Right lobe of liver (tissue), 6 donors: ENCODE measurements around the gene CANT1. TPM values are rescaled to one million over a fixed set of nuclear protein-coding genes. Genes with fewer than 3 reads are reported as not detected.

Experiments used
- ATAC-seq, 4 donors: fragments of 200-7000 bp; cut with Tn5 transposase; one replicate each; pipeline ENCODE4 v1.9.1; 2020; ENCODE audit warnings: mild to moderate bottlenecking in 4 of 4, moderate library complexity in 4 of 4
- DNase-seq, 3 donors: peaks; one replicate each; pipeline ENCODE4 v3.0.0-alpha.2; 2020
- H3K27ac ChIP-seq, 3 donors: fragments of 200-600 bp; one replicate each; pipeline ENCODE4 v1.8.0; 2022
- H3K27me3 ChIP-seq, 2 donors: fragments of 200-600 bp; one replicate each; pipeline ENCODE4 v1.8.0; 2022
- H3K36me3 ChIP-seq, 4 donors: fragments of 200-600 bp; sonication (generic) in 1 of 4; one replicate each; pipeline versions ENCODE4 v1.5.1 to v1.8.0; 2017 to 2022; ENCODE audit warnings: control low read depth in 1 of 4
- H3K4me1 ChIP-seq, 4 donors: fragments of 200-600 bp; sonication (generic) in 1 of 4; one replicate each; pipeline versions ENCODE4 v1.5.1 to v1.8.0; 2017 to 2022; ENCODE audit warnings: control low read depth in 1 of 4
- H3K4me3 ChIP-seq, 3 donors: fragments of 200-600 bp; one replicate each; pipeline ENCODE4 v1.8.0; 2022
- H3K9me3 ChIP-seq, 4 donors: fragments of 200-600 bp; sonication (generic) in 1 of 4; one replicate each; pipeline versions ENCODE4 v1.5.1 to v1.8.0; 2017 to 2022; ENCODE audit warnings: control low read depth in 1 of 4
- CTCF ChIP-seq, 4 donors: fragments of 200-600 bp in 3 of 4; fragments of 450-650 bp in 1 of 4; IDR thresholded peaks; one replicate each; pipeline versions ENCODE4 v1.5.1 to v1.8.0; 2016 to 2022; ENCODE audit warnings: antibody characterized with exemption in 4 of 4, mild to moderate bottlenecking in 2 of 4
- POLR2A ChIP-seq: fragments of 450-650 bp; IDR thresholded peaks from one replicate; pipeline ENCODE4 v1.6.1; 2017; ENCODE audit warnings: antibody characterized with exemption, mild to moderate bottlenecking
- WGBS: methylation state at CpG from one replicate; pipeline ENCODE4 v1.1.6; 2018; ENCODE audit warnings: low coverage, low lambda C conversion rate; ENCODE audit not compliant: insufficient coverage; ENCODE audit errors: missing lambda C conversion rate; 5-methylcytosine and 5-hydroxymethylcytosine counted together
- intact Hi-C, 2 donors: fragments of 100-400 bp; cut with DNase I; formaldehyde crosslinking; loops; one replicate each; pipeline versions ENCODE4 v1.11.2 to v1.14.1; 2022
- total RNA-seq, 6 experiments: library from RNA; depleted of rRNA in 2 of 6; stranded (reverse); fragments of >200 nt in 2 of 6; fragmentation: NEBNext Ultra II Directional in 3 of 6; extraction: Animal tissue kit (Norgen Biotek cat#: 25700) in 3 of 6; gene quantifications; one replicate each; pipeline versions ENCODE4 v1.1.0 to v1.2.4, GENCODE V29; 2016 to 2023
- donor health status: DM: no; HTN: yes; CAD: no.
- donor health status: DM: no; HTN: no; CAD: no.
- donor health status: DM: no; HTN: no; CAD: no.
- donor health status: DM: no; HTN: yes; CAD: no.
- donor health status: DM: no; HTN: yes; CAD: no.

Gene CANT1
- total RNA-seq, 6 experiments from 2014 or later = 15.6 to 26.3 (median 18.7) TPM

GRCh38 chr17:79041723-79042420 is 32.3 kb upstream of the CANT1 start:
- H3K36me3 ChIP-seq = no peaks in the 10 kb centered on the region
- intact Hi-C loops = no loop called here
- 84% methylated on average over 14 of the region's 29 CpGs for WGBS
- DNase-seq (no peak), ATAC-seq (no peak)
- TF ChIP-seq POLR2A (no peak), CTCF (IDR thresholded peaks at IDR 0.05) (no peak)
- no peaks in the 10 kb centered on the region for H3K9me3 ChIP-seq
- no peak overlapping the region for H3K4me3 ChIP-seq
- no peaks in the 10 kb centered on the region for H3K27me3 ChIP-seq
- H3K4me1 ChIP-seq = no peaks in the 10 kb centered on the region
- no peak overlapping the region for H3K27ac ChIP-seq

- no peak overlapping the region for H3K27ac ChIP-seq
- no peak for ATAC-seq
- intact Hi-C loops = no loop called here
- WGBS = 70% methylated on average over 4 of the region's 13 CpGs
- no peak for DNase-seq
- no peak overlapping the region for H3K4me3 ChIP-seq
- no peaks in the 10 kb centered on the region for H3K36me3 ChIP-seq
- no peaks in the 10 kb centered on the region for H3K9me3 ChIP-seq
- H3K4me1 ChIP-seq = no peaks in the 10 kb centered on the region
- TF ChIP-seq CTCF (IDR thresholded peaks at IDR 0.05) = no peak
- TF ChIP-seq POLR2A = no peak
- no peaks in the 10 kb centered on the region for H3K27me3 ChIP-seq
These were observed 31.5 kb upstream of the CANT1 start for GRCh38 chr17:79041041-79041570.

- TF ChIP-seq POLR2A (no peak), CTCF (IDR thresholded peaks at IDR 0.05) (no peak)
- ATAC-seq (no peak), DNase-seq (no peak)
- 53% methylated on average over 5 of the region's 6 CpGs for WGBS
- no peak overlapping the region for H3K4me3 ChIP-seq
- no peaks in the 10 kb centered on the region for H3K36me3 ChIP-seq
- H3K9me3 ChIP-seq = no peaks in the 10 kb centered on the region
- H3K27ac ChIP-seq = no peak overlapping the region
- intact Hi-C loops = no loop called here
- no peaks in the 10 kb centered on the region for H3K4me1 ChIP-seq
- no peaks in the 10 kb centered on the region for H3K27me3 ChIP-seq
These were observed 30.3 kb upstream of the CANT1 start for GRCh38 chr17:79039886-79040285.

- H3K27me3 ChIP-seq = no peaks in the 10 kb centered on the region
- DNase-seq = no peak
- no peaks in the 10 kb centered on the region for H3K36me3 ChIP-seq
- no peak overlapping the region for H3K27ac ChIP-seq
- no peaks in the 10 kb centered on the region for H3K9me3 ChIP-seq
- H3K4me3 ChIP-seq = no peak overlapping the region
- no peak for ATAC-seq
- intact Hi-C loops = no loop called here
- TF ChIP-seq POLR2A = no peak
- TF ChIP-seq CTCF (IDR thresholded peaks at IDR 0.05) = no peak
- H3K4me1 ChIP-seq = no peaks in the 10 kb centered on the region
- WGBS = 73% methylated on average over 6 of the region's 8 CpGs
These were observed 29.6 kb upstream of the CANT1 start for GRCh38 chr17:79039171-79039570.
